Mesendoderm (in vitro differentiated cells): ENCODE data around the gene NUPR2.
"Not testable (repeated sequence)": the region's sequence is repeated elsewhere in the genome, so short reads cannot be mapped to it uniquely, and the experiment has no call there.

Experiments
- DNase-seq: peaks from one replicate; pipeline ENCODE4 v3.0.0; 2013
- H2AK5ac ChIP-seq: 2 replicates; pipeline ENCODE4 v1.6.1; 2013; ENCODE audit warnings: low read length, inconsistent platforms
- H2BK120ac ChIP-seq: 2 replicates; pipeline ENCODE4 v1.6.1; 2013; ENCODE audit warnings: low read depth, mild to moderate bottlenecking, low read length, moderate library complexity, mixed read lengths
- H2BK15ac ChIP-seq: replicated peaks from 2 replicates; pipeline ENCODE4 v1.6.1; 2013; ENCODE audit warnings: low read depth, mild to moderate bottlenecking, moderate library complexity
- H2BK5ac ChIP-seq: 2 replicates; pipeline ENCODE4 v1.6.1; 2013; ENCODE audit warnings: low read length, inconsistent platforms
- H3K18ac ChIP-seq: 2 replicates; pipeline ENCODE4 v1.6.1; 2013; ENCODE audit warnings: mild to moderate bottlenecking, low read length, mixed read lengths
- H3K23ac ChIP-seq: one replicate; pipeline ENCODE4 v1.6.1; 2013; ENCODE audit warnings: low read length
- H3K27ac ChIP-seq: 2 replicates; pipeline ENCODE4 v1.5.1; 2013; ENCODE audit warnings: low read depth, mild to moderate bottlenecking, inconsistent platforms, low read length, moderate library complexity
- H3K27me3 ChIP-seq: 2 replicates; pipeline ENCODE4 v1.6.1; 2013; ENCODE audit warnings: low read length, control low read depth, mild to moderate bottlenecking, inconsistent platforms; ENCODE audit not compliant: insufficient read depth, poor library complexity
- H3K36me3 ChIP-seq: 2 replicates; pipeline ENCODE4 v1.6.1; 2013; ENCODE audit warnings: low read length, inconsistent platforms; ENCODE audit not compliant: control insufficient read depth, insufficient read depth
- H3K4ac ChIP-seq: one replicate; pipeline ENCODE4 v1.6.1; 2013; ENCODE audit warnings: low read depth, mild to moderate bottlenecking, low read length, moderate library complexity
- H3K4me1 ChIP-seq: 2 replicates; pipeline ENCODE4 v1.6.1; 2013; ENCODE audit warnings: low read depth, low read length, inconsistent platforms; ENCODE audit not compliant: control insufficient read depth
- H3K4me2 ChIP-seq: 2 replicates; pipeline ENCODE4 v1.6.1; 2013; ENCODE audit warnings: low read length
- H3K4me3 ChIP-seq: 2 replicates; pipeline ENCODE4 v1.5.1; 2013; ENCODE audit warnings: mild to moderate bottlenecking, low read length
- H3K56ac ChIP-seq: one replicate; pipeline ENCODE4 v1.6.1; 2013; ENCODE audit warnings: low read length
- H3K79me1 ChIP-seq: 2 replicates; pipeline ENCODE4 v1.6.1; 2013; ENCODE audit warnings: low read length, inconsistent platforms
- H3K79me2 ChIP-seq: 2 replicates; pipeline ENCODE4 v1.6.1; 2013; ENCODE audit warnings: mild to moderate bottlenecking, low read length; ENCODE audit not compliant: control insufficient read depth, insufficient read depth
- H3K9ac ChIP-seq: 2 replicates; pipeline ENCODE4 v1.6.1; 2013; ENCODE audit warnings: low read length, inconsistent platforms
- H4K5ac ChIP-seq: one replicate; pipeline ENCODE4 v1.6.1; 2013; ENCODE audit warnings: low read length
- H4K8ac ChIP-seq: one replicate; pipeline ENCODE4 v1.6.1; 2013; ENCODE audit warnings: low read depth, mild to moderate bottlenecking, control low read depth, low read length, moderate library complexity
- WGBS: extraction: QIAGEN DNeasy Blood & Tissue Kit; methylation state at CpG from one replicate; pipeline ENCODE4 v1.1.7; 2013; ENCODE audit warnings: low lambda C conversion rate, missing lambda C conversion rate; ENCODE audit not compliant: insufficient coverage; ENCODE audit errors: extremely low coverage; 5-methylcytosine and 5-hydroxymethylcytosine counted together

NUPR2 gene

DNA sequence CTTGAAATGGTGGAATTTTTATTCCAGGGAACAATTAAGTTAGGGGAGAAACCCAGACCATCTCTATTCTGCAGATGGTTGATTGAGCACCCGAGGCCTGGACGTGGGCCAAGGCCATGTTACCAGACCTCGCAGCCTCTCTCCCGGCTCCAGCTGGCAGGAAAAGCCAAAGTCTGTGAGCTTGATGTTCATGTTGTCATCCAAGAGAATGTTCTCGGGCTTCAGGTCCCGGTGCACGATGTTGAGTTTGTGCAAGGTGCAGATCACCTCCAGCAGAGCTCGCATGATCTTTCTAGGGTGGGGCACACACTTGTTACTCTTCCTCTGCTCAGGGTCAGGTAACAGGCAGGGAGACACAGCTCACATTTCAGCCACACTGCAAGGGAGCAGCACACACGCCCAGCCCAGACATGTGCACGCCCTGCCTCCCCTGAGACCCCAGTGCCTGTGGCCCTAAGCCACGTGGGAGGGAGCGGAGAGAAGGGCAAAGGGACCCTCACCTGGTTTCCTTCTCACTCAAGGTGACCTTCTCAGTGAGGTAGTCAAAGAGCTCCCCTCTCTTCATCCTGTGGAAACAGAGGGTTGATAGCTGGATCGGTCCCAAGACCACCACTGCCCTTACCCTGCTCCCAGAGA, 32.9 kb downstream of the NUPR2 start:
- H3K23ac ChIP-seq: no peak overlapping the region
- no peak overlapping the region for H3K4me3 ChIP-seq
- H3K9ac ChIP-seq: no peak overlapping the region
- no peak for DNase-seq
- H2BK15ac ChIP-seq: no peak overlapping the region
- no peak overlapping the region for H3K56ac ChIP-seq
- no peak overlapping the region for H4K8ac ChIP-seq
- H3K27ac ChIP-seq: no peak overlapping the region
- H3K4me1 ChIP-seq: no peaks in the 10 kb centered on the region
- no peak overlapping the region for H2AK5ac ChIP-seq
- WGBS: no CpG with 5 or more reads among the region's 13 CpGs
- H3K4me2 ChIP-seq: no peak overlapping the region
- H2BK120ac ChIP-seq: no peak overlapping the region
- H2BK5ac ChIP-seq: no peak overlapping the region
- no peak overlapping the region for H4K5ac ChIP-seq
- no peak overlapping the region for H3K18ac ChIP-seq
- no peaks in the 10 kb centered on the region for H3K79me2 ChIP-seq
- H3K4ac ChIP-seq: no peak overlapping the region
- H3K79me1 ChIP-seq: no peaks in the 10 kb centered on the region
- H3K36me3 ChIP-seq: peaks cover 1% of the 10 kb centered on the region
- no peaks in the 10 kb centered on the region for H3K27me3 ChIP-seq

DNA sequence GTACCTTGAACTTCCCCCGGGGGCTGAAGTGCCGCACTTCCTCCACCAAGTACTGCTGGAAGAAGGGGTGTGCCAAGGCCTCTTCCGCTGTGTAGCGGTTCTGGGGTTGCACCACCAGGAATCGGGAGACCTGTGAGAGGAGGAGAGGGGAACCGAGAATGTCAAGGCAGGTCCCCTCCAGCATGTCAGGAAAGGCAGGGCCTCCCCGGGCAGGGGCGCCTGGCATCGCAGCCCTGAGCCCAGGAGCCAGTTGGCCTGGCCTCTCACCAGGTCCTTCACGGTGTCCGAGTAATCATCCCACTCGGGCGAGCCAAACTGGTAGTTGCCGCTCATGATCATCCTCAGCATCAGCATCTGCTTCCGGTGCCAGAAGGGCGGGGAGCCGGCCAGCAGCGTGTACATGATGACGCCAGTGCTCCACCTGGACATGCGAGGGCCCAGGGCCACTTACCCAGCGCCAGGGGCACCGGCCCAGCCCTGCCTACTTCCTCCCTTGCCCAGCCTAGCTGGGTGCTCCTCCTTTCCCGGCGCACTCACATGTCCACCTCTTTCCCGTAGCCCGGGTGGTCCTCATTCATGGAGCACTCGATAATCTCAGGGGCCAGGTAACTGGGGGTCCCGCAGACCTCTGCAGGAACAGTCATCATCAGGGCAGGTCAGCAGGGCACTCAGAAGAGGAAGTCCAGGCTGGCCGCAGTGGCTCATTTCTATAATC, 34.4 kb downstream of the NUPR2 start:
- no peak overlapping the region for H3K4me3 ChIP-seq
- no peaks in the 10 kb centered on the region for H3K79me2 ChIP-seq
- H3K4me2 ChIP-seq: no peak overlapping the region
- H3K79me1 ChIP-seq: no peaks in the 10 kb centered on the region
- no CpG with 5 or more reads among the region's 29 CpGs for WGBS
- no peak overlapping the region for H2BK5ac ChIP-seq
- H4K8ac ChIP-seq: no peak overlapping the region
- H3K9ac ChIP-seq: no peak overlapping the region
- no peak overlapping the region for H2BK15ac ChIP-seq
- H3K36me3 ChIP-seq: peaks cover 1% of the 10 kb centered on the region
- no peak overlapping the region for H2AK5ac ChIP-seq
- no peak overlapping the region for H2BK120ac ChIP-seq
- no peaks in the 10 kb centered on the region for H3K4me1 ChIP-seq
- no peak overlapping the region for H3K4ac ChIP-seq
- no peak overlapping the region for H3K18ac ChIP-seq
- no peak overlapping the region for H3K56ac ChIP-seq
- no peaks in the 10 kb centered on the region for H3K27me3 ChIP-seq
- H4K5ac ChIP-seq: no peak overlapping the region
- H3K23ac ChIP-seq: no peak overlapping the region
- no peak for DNase-seq
- H3K27ac ChIP-seq: no peak overlapping the region

DNA sequence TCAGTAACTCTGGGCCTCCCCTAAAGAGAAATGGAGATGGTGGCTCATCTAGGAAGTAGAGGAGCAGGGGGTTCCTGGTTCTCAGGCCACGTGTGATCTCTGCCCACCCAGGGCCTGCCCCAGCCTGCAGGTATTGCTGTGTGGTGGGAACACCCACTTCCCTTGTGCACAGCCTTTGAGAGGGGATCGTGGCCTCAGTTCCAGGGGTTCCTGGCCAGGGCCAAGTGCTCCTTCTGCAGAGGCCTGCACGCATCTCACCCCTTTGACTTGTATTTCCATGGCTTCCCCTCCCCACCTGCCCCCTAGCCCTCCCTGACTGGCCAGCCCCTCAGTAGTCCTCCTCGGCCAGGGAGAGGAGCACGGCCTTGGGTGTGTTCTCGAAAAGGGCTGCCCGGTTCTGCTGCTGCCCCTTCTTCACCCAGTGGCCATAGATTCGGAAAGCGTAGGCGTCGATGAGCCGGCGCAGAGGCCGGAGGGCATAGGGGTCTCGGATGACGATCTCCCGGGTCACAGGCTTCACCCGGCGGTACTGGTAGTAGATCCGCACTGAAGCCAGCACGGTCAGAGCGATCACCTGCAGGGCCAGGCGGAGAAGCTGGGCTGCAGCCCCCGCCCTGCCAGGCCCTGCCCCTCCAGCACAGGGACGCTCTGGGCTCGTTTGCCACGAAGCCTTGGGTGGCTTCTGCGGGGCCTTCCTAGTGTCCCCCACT, 35.3 kb downstream of the NUPR2 start:
- DNase-seq, H3K4me2 ChIP-seq: not testable (repeated sequence)
- WGBS: no CpG with 5 or more reads among the region's 28 CpGs

DNA sequence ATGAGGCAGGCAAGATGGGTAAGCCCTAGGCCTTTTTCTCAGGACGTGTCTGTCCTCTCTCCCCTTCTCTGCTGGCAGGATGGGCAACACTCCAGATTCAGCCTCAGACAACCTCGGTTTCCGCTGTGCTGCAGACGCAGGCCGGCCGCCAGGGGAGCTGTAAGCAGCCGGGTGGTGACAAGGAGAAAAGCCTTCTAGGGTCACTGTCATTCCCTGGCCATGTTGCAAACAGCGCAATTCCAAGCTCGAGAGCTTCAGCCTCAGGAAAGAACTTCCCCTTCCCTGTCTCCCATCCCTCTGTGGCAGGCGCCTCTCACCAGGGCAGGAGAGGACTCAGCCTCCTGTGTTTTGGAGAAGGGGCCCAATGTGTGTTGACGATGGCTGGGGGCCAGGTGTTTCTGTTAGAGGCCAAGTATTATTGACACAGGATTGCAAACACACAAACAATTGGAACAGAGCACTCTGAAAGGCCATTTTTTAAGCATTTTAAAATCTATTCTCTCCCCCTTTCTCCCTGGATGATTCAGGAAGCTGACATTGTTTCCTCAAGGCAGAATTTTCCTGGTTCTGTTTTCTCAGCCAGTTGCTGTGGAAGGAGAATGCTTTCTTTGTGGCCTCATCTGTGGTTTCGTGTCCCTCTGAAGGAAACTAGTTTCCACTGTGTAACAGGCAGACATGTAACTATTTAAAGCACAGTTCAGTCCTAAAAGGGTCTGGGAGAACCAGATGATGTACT, 36.6 kb downstream of the NUPR2 start:
- H2BK120ac ChIP-seq: no peak overlapping the region
- no peak overlapping the region for H2BK5ac ChIP-seq
- H3K4me2 ChIP-seq: no peak overlapping the region
- H3K36me3 ChIP-seq: peaks cover 1% of the 10 kb centered on the region
- H3K4ac ChIP-seq: no peak overlapping the region
- no peak overlapping the region for H4K8ac ChIP-seq
- H2AK5ac ChIP-seq: no peak overlapping the region
- no peak overlapping the region for H3K56ac ChIP-seq
- H3K79me1 ChIP-seq: no peaks in the 10 kb centered on the region
- no peak overlapping the region for H2BK15ac ChIP-seq
- H3K27ac ChIP-seq: no peak overlapping the region
- no peak overlapping the region for H3K4me3 ChIP-seq
- H3K27me3 ChIP-seq: no peaks in the 10 kb centered on the region
- no peak overlapping the region for H3K9ac ChIP-seq
- H3K4me1 ChIP-seq: no peaks in the 10 kb centered on the region
- no peak overlapping the region for H3K23ac ChIP-seq
- H4K5ac ChIP-seq: no peak overlapping the region
- DNase-seq: peak; percentile 57
- no CpG with 5 or more reads among the region's 12 CpGs for WGBS
- H3K18ac ChIP-seq: no peak overlapping the region
- H3K79me2 ChIP-seq: no peaks in the 10 kb centered on the region

More for the DNA sequence above, 35.3 kb downstream of the NUPR2 start:
- H3K23ac ChIP-seq, H4K5ac ChIP-seq, H2BK5ac ChIP-seq, H3K79me1 ChIP-seq, H2AK5ac ChIP-seq, H3K4me1 ChIP-seq, H2BK120ac ChIP-seq, H3K4ac ChIP-seq, H2BK15ac ChIP-seq, H3K27me3 ChIP-seq, H3K79me2 ChIP-seq, H3K18ac ChIP-seq, H3K4me3 ChIP-seq, H3K36me3 ChIP-seq, H3K9ac ChIP-seq, H3K27ac ChIP-seq, H3K56ac ChIP-seq, H4K8ac ChIP-seq: not testable (repeated sequence)

DNA sequence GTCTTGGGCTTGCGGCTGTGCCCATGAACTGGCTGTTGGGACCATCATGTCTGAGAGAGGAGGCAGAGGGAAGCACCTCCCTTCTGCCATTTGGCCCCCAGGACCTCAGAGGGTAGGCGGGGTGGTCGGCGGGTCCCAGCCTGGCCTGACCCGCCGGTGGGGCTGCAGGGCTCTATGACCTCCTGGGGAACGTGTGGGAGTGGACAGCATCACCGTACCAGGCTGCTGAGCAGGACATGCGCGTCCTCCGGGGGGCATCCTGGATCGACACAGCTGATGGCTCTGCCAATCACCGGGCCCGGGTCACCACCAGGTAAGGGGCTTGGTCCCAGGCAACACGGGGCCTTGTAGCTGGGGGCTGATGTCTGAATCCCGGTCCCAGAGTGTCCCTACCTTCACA, 38.0 kb downstream of the NUPR2 start:
- Histone ChIP-seq H3K9ac (no peak overlapping the region), H3K4me3 (no peak overlapping the region)
- WGBS: no CpG with 5 or more reads among the region's 16 CpGs

More for the DNA sequence above, 38.0 kb downstream of the NUPR2 start:
- Histone ChIP-seq H2BK15ac (no peak overlapping the region), H3K4me1 (no peaks in the 10 kb centered on the region), H3K79me1 (no peaks in the 10 kb centered on the region), H3K56ac (no peak overlapping the region), H3K4ac (no peak overlapping the region), H4K8ac (no peak overlapping the region), H3K27ac (no peak overlapping the region), H3K36me3 (peaks cover 1% of the 10 kb centered on the region), H3K27me3 (no peaks in the 10 kb centered on the region), H2BK120ac (no peak overlapping the region), H3K4me2 (no peak overlapping the region), H3K18ac (no peak overlapping the region), H4K5ac (no peak overlapping the region), H2AK5ac (no peak overlapping the region), H3K79me2 (no peaks in the 10 kb centered on the region), H3K23ac (no peak overlapping the region), H2BK5ac (no peak overlapping the region)
- DNase-seq: no peak
